CD4-positive, alpha-beta T cell treated with Interleukin-4 for 4 hours (primary cell): ENCODE results near the gene MKRN3.
"Not testable (repeated sequence)": the region's sequence is repeated elsewhere in the genome, so short reads cannot be mapped to it uniquely, and the experiment has no call there.

Source experiments
- DNase-seq: peaks from one replicate; pipeline ENCODE4 v3.0.0-alpha.2; 2020

MKRN3 gene

GRCh38 chr15:23594252-23594770 lies 28.8 kb downstream of the MKRN3 start:
- DNase-seq = no peak

GRCh38 chr15:23595368-23595767 lies 29.9 kb downstream of the MKRN3 start:
- no peak for DNase-seq

GRCh38 chr15:23596736-23597135 lies 31.3 kb downstream of the MKRN3 start:
- DNase-seq = no peak

- not testable (repeated sequence) for DNase-seq
Measured at GRCh38 chr15:23597278-23597677, 31.8 kb downstream of the MKRN3 start.

- DNase-seq = no peak
Measured at GRCh38 chr15:23599053-23599452, 33.6 kb downstream of the MKRN3 start.

- no peak for DNase-seq
Measured at GRCh38 chr15:23602124-23602523, 36.6 kb downstream of the MKRN3 start.

- no peak for DNase-seq
Measured at GRCh38 chr15:23606226-23606625, 40.8 kb downstream of the MKRN3 start.

- no peak for DNase-seq
Measured at GRCh38 chr15:23616536-23616935, 51.1 kb downstream of the MKRN3 start.
